Testis (tissue), 3 donors: ENCODE data around the gene TTC8. TPM values are rescaled to one million over a fixed set of nuclear protein-coding genes. Genes with fewer than 3 reads are reported as not detected.

Experiments
- DNase-seq: peaks from one replicate; pipeline ENCODE4 v3.0.0-alpha.2; 2019
- H3K27ac ChIP-seq, 2 donors: fragments of 200-600 bp; sonication (generic); one replicate each; pipeline ENCODE4 v1.5.1; 2019
- H3K27me3 ChIP-seq: fragments of 200-600 bp; sonication (generic); one replicate; pipeline ENCODE4 v1.5.1; 2019
- H3K36me3 ChIP-seq: fragments of 200-600 bp; sonication (generic); one replicate; pipeline ENCODE4 v1.5.1; 2017; ENCODE audit warnings: low read depth; ENCODE audit errors: missing control alignments
- H3K4me1 ChIP-seq: fragments of 200-600 bp; sonication (generic); one replicate; pipeline ENCODE4 v1.5.1; 2019
- H3K4me3 ChIP-seq, 2 donors: fragments of 200-600 bp; sonication (generic); one replicate each; pipeline ENCODE4 v1.5.1; 2017 to 2019
- H3K9me3 ChIP-seq: fragments of 200-600 bp; sonication (generic); one replicate; pipeline ENCODE4 v1.5.1; 2017
- POLR2A ChIP-seq: fragments of 450-650 bp; IDR thresholded peaks from one replicate; pipeline ENCODE4 v1.6.1; 2017; ENCODE audit warnings: antibody characterized with exemption, mild to moderate bottlenecking, moderate library complexity
- WGBS, 2 donors: methylation state at CpG; one replicate each; pipeline ENCODE4 v1.1.5; 2018; 5-methylcytosine and 5-hydroxymethylcytosine counted together
- intact Hi-C: fragments of 100-400 bp; cut with DNase I; formaldehyde crosslinking; loops from one replicate; pipeline ENCODE4 v1.15.1; 2023; ENCODE audit warnings: low total_unique reads
- polyA plus RNA-seq: library from polyadenylated mRNA; stranded (reverse); fragments of 350-450 nt; fragmentation: Illumina TruSeq; extraction: RNeasy Lipid Tissue Mini Kit (QIAGEN cat#74804); gene quantifications from one replicate; pipeline ENCODE4 v1.2.3, GENCODE V29; 2014; ENCODE audit warnings: low read depth, low replicate concordance; ENCODE audit not compliant: insufficient read depth
- total RNA-seq, 2 donors: library from RNA; depleted of rRNA; stranded (reverse); fragments of >200 nt; gene quantifications; one replicate each; pipeline ENCODE4 v1.2.3, GENCODE V29; 2016
- TF ChIP-seq, protein P1 (sequence below), 3 experiments: fragments of 450-650 bp in 2 of 3; fragments of 200-600 bp in 1 of 3; sonication (generic) in 1 of 3; IDR thresholded peaks; one replicate each; pipeline ENCODE4 v1.5.1; 2016 to 2019; ENCODE audit warnings: antibody characterized with exemption in 3 of 3, mild to moderate bottlenecking in 2 of 3, moderate library complexity in 1 of 3

The TTC8 gene
- total and polyA plus RNA-seq, 3 donors from 2014 or later: 67.5 to 144 (median 139) TPM

DNA sequence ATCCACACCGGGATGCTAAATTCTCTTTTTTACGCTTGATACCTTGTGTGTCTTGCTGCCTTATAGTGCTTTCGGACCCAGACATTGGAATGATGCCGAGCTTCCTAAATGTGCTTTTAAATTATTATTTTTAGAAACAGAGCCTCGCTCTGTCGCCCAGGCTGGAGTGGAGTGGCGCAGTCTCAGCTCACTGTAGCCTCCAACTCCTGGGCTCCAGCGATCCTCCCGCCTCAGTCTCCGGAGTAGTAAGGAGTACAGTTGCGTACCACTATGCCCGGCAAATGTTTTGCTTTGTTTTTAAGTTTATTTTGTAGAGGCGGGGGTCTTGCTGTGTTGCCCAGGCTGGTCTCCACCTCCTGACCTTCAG is 31.2 kb upstream of the TTC8 start:
- TF ChIP-seq, protein P1, sequence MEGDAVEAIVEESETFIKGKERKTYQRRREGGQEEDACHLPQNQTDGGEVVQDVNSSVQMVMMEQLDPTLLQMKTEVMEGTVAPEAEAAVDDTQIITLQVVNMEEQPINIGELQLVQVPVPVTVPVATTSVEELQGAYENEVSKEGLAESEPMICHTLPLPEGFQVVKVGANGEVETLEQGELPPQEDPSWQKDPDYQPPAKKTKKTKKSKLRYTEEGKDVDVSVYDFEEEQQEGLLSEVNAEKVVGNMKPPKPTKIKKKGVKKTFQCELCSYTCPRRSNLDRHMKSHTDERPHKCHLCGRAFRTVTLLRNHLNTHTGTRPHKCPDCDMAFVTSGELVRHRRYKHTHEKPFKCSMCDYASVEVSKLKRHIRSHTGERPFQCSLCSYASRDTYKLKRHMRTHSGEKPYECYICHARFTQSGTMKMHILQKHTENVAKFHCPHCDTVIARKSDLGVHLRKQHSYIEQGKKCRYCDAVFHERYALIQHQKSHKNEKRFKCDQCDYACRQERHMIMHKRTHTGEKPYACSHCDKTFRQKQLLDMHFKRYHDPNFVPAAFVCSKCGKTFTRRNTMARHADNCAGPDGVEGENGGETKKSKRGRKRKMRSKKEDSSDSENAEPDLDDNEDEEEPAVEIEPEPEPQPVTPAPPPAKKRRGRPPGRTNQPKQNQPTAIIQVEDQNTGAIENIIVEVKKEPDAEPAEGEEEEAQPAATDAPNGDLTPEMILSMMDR (IDR thresholded peaks at IDR 0.05): no peak
- TF ChIP-seq POLR2A: no peak
- Histone ChIP-seq H3K4me3 (peak overlapping the region; percentile 80 to 81), H3K27me3 (no peaks in the 10 kb centered on the region), H3K4me1 (peaks cover 12% of the 10 kb centered on the region), H3K27ac (peak overlapping the region; percentile 90), H3K36me3 (no peaks in the 10 kb centered on the region), H3K9me3 (no peaks in the 10 kb centered on the region)
- intact Hi-C loops: no loop called here
- DNase-seq: peak; percentile 51
- WGBS, 2 donors: 33 to 36% methylated on average over 13 of the region's 13 CpGs

GRCh38 chr14:88798156-88798555 is 26.3 kb upstream of the TTC8 start:
- intact Hi-C loops: no loop called here
- no peaks in the 10 kb centered on the region for H3K9me3 ChIP-seq
- no peak for DNase-seq
- H3K4me1 ChIP-seq: peaks cover 5% of the 10 kb centered on the region
- no peak overlapping the region for H3K27ac ChIP-seq
- 58 to 76% methylated on average over 4 of the region's 4 CpGs for WGBS, 2 donors
- no peak overlapping the region for H3K4me3 ChIP-seq
- H3K27me3 ChIP-seq: no peaks in the 10 kb centered on the region
- H3K36me3 ChIP-seq: no peaks in the 10 kb centered on the region
- TF ChIP-seq POLR2A: no peak

GRCh38 chr14:88799522-88799921 is 24.9 kb upstream of the TTC8 start:
- Histone ChIP-seq H3K36me3 (no peaks in the 10 kb centered on the region), H3K9me3 (no peaks in the 10 kb centered on the region), H3K27me3 (no peaks in the 10 kb centered on the region), H3K27ac (no peak overlapping the region), H3K4me1 (no peaks in the 10 kb centered on the region), H3K4me3 (no peak overlapping the region)
- TF ChIP-seq POLR2A: no peak
- TF ChIP-seq, protein P1 (IDR thresholded peaks at IDR 0.05): no peak
- WGBS, 2 donors: 61 to 62% methylated on average over 5 of the region's 5 CpGs
- intact Hi-C loops: no loop called here
- DNase-seq: no peak

DNA sequence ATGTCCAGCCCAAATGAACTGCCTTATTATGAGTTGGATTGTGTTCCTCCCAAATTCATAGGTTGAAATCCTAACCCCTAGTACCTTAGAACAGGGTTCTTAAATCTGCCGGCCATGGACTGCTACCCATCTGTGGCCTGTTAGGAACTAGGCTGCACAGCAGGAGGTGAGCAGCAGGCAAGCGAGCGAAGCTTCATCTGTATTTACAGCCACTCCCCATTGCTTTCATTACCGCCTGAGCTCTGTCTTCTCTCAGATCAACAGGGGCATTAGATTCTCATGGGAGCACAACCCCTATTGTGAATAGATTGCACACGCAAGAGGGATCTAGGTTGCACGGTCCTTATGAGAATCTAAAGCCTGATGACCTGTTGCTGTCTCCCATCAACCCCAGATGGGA is 21.9 kb upstream of the TTC8 start:
- no peak for TF ChIP-seq POLR2A
- TF ChIP-seq, protein P1 (IDR thresholded peaks at IDR 0.05): no peak
- no peaks in the 10 kb centered on the region for H3K4me1 ChIP-seq
- no peak for DNase-seq
- H3K27me3 ChIP-seq: no peaks in the 10 kb centered on the region
- no peak overlapping the region for H3K27ac ChIP-seq
- no peaks in the 10 kb centered on the region for H3K36me3 ChIP-seq
- no peaks in the 10 kb centered on the region for H3K9me3 ChIP-seq
- intact Hi-C loops: no loop called here
- 87 to 92% methylated on average over 6 of the region's 6 CpGs for WGBS, 2 donors
- H3K4me3 ChIP-seq: no peak overlapping the region

GRCh38 chr14:88804035-88804434 is 20.4 kb upstream of the TTC8 start:
- WGBS, 2 donors: 73 to 76% methylated on average over 2 of the region's 2 CpGs
- no peaks in the 10 kb centered on the region for H3K36me3 ChIP-seq
- intact Hi-C loops: no loop called here
- no peaks in the 10 kb centered on the region for H3K9me3 ChIP-seq
- H3K4me3 ChIP-seq: no peak overlapping the region
- DNase-seq: no peak
- no peak overlapping the region for H3K27ac ChIP-seq
- TF ChIP-seq, protein P1 (IDR thresholded peaks at IDR 0.05): no peak
- TF ChIP-seq POLR2A: no peak
- H3K4me1 ChIP-seq: no peaks in the 10 kb centered on the region
- no peaks in the 10 kb centered on the region for H3K27me3 ChIP-seq
